Suprapubic skin (tissue), 4 donors: ENCODE measurements around the gene HBP1. TPM values are rescaled to one million over a fixed set of nuclear protein-coding genes. Genes with fewer than 3 reads are reported as not detected.

Experiments
- DNase-seq, 2 donors: peaks; one replicate each; pipeline ENCODE4 v3.0.0-alpha.2; 2019; ENCODE audit warnings: low spot score in 2 of 2
- H3K27ac ChIP-seq: fragments of 200-600 bp; sonication (generic); one replicate; pipeline ENCODE4 v1.5.1; 2019
- H3K27me3 ChIP-seq: fragments of 200-600 bp; sonication (generic); one replicate; pipeline ENCODE4 v1.5.1; 2019
- H3K36me3 ChIP-seq: fragments of 200-600 bp; sonication (generic); one replicate; pipeline ENCODE4 v1.5.1; 2019
- H3K4me1 ChIP-seq: fragments of 200-600 bp; sonication (generic); one replicate; pipeline ENCODE4 v1.5.1; 2019
- H3K4me3 ChIP-seq: fragments of 200-600 bp; sonication (generic); one replicate; pipeline ENCODE4 v1.5.1; 2019; ENCODE audit warnings: mild to moderate bottlenecking
- H3K9me3 ChIP-seq: fragments of 200-600 bp; sonication (generic); one replicate; pipeline ENCODE4 v1.5.1; 2019
- EP300 ChIP-seq: sonication (generic); formaldehyde crosslinking; IDR thresholded peaks from one replicate; pipeline ENCODE4 v1.6.1; 2017; ENCODE audit warnings: antibody characterized with exemption
- POLR2A ChIP-seq, 2 donors: fragments of 450-650 bp; IDR thresholded peaks; one replicate each; pipeline ENCODE4 v1.6.1; 2017; ENCODE audit warnings: antibody characterized with exemption in 2 of 2, mild to moderate bottlenecking in 2 of 2, moderate library complexity in 2 of 2
- POLR2AphosphoS5 ChIP-seq, 3 donors: sonication (generic); formaldehyde crosslinking; IDR thresholded peaks; one replicate each; pipeline ENCODE4 v1.6.1; 2017; ENCODE audit warnings: antibody characterized with exemption in 3 of 3
- WGBS: methylation state at CpG from one replicate; pipeline ENCODE4 v1.1.5; 2018; 5-methylcytosine and 5-hydroxymethylcytosine counted together
- total RNA-seq, 4 donors: library from RNA; depleted of rRNA; stranded (reverse); fragments of >200 nt; gene quantifications; one replicate each; pipeline ENCODE4 v1.1.0, GENCODE V29; 2016
- TF ChIP-seq, protein P1 (sequence below), 2 donors: fragments of 200-600 bp in 1 of 2; fragments of 450-650 bp in 1 of 2; sonication (generic) in 1 of 2; IDR thresholded peaks; one replicate each; pipeline ENCODE4 v1.5.1; 2016 to 2019; ENCODE audit warnings: antibody characterized with exemption in 2 of 2, mild to moderate bottlenecking in 1 of 2, moderate library complexity in 1 of 2

The HBP1 gene
- total RNA-seq, 4 donors from 2014 or later: 101 to 207 (median 138) TPM

DNA sequence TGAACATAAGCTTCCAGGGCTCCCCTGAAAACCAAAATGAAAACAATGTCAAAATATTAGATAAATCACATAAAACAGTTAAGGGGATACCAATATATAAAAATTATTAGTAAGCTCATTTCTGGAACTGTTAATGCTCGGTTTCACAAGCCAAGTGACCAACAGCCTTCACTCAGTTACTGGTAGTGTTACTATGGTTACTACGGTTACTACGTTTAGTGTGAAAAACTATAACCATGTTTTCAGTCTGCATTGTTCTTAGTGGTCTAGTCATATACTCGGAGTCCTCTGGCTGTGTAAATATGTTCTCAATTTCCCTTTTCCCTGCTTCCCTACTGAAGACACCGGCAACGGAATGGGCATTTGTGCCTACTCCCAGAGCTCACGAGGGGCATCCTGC lies 34.8 kb downstream of the HBP1 start:
- Histone ChIP-seq H3K36me3 (peaks cover 72% of the 10 kb centered on the region), H3K27ac (no peak overlapping the region), H3K4me3 (no peak overlapping the region), H3K4me1 (peaks cover 8% of the 10 kb centered on the region), H3K9me3 (no peaks in the 10 kb centered on the region), H3K27me3 (no peaks in the 10 kb centered on the region)
- TF ChIP-seq POLR2AphosphoS5 (IDR thresholded peaks at IDR 0.05) (no peak), POLR2A (IDR thresholded peaks at IDR 0.05) (no peak), EP300 (no peak)
- TF ChIP-seq, protein P1, sequence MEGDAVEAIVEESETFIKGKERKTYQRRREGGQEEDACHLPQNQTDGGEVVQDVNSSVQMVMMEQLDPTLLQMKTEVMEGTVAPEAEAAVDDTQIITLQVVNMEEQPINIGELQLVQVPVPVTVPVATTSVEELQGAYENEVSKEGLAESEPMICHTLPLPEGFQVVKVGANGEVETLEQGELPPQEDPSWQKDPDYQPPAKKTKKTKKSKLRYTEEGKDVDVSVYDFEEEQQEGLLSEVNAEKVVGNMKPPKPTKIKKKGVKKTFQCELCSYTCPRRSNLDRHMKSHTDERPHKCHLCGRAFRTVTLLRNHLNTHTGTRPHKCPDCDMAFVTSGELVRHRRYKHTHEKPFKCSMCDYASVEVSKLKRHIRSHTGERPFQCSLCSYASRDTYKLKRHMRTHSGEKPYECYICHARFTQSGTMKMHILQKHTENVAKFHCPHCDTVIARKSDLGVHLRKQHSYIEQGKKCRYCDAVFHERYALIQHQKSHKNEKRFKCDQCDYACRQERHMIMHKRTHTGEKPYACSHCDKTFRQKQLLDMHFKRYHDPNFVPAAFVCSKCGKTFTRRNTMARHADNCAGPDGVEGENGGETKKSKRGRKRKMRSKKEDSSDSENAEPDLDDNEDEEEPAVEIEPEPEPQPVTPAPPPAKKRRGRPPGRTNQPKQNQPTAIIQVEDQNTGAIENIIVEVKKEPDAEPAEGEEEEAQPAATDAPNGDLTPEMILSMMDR (IDR thresholded peaks at IDR 0.05): no peak
- no peak for DNase-seq
- 91% methylated on average over 7 of the region's 7 CpGs for WGBS

DNA sequence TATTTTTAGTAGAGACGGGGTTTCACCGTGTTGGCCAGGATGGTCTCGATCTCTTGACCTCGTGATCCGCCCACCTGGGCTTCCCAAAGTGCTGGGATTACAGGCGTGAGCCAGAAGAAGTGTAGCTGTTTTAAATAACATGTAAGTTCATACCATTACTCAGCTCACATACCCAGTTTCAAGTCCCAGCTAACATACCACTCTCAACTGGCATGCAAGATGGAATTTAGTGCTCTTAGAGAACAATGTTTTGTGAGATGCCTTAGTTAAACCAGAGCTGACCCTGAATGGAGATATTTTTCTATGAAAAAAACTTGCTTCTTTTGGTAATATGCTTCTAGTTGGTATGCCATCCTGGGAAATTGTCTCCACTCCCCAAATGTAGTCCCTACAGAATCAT lies 37.3 kb downstream of the HBP1 start:
- no peak for DNase-seq
- no peak for TF ChIP-seq POLR2AphosphoS5 (IDR thresholded peaks at IDR 0.05)
- no peak for TF ChIP-seq EP300
- TF ChIP-seq POLR2A (IDR thresholded peaks at IDR 0.05): no peak
- TF ChIP-seq, protein P1 (IDR thresholded peaks at IDR 0.05): no peak
- Histone ChIP-seq H3K27me3 (no peaks in the 10 kb centered on the region), H3K9me3 (no peaks in the 10 kb centered on the region), H3K4me3 (no peak overlapping the region), H3K27ac (no peak overlapping the region), H3K36me3 (peaks cover 65% of the 10 kb centered on the region), H3K4me1 (peaks cover 9% of the 10 kb centered on the region)
- 94% methylated on average over 6 of the region's 6 CpGs for WGBS

DNA sequence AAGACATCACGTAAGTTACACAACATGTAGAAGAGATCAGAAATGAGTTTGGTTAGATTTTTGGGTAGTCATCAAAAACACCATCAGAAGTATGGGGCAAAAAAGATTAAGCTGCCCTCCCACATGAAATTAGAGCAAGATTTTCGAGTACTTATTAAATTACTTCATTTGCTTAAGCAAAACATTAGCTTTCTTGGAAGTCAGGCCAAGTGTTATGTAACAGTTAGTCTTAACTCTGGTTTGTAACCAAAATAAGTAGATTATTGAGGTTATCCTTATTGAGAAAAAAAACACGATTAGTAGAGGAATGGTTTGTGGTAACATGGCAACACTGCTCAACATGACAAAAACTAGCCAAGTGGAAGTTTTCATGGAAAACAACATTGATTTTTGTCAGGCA lies 37.9 kb downstream of the HBP1 start:
- no peak overlapping the region for H3K4me3 ChIP-seq
- H3K27me3 ChIP-seq: no peaks in the 10 kb centered on the region
- H3K4me1 ChIP-seq: peaks cover 9% of the 10 kb centered on the region
- WGBS: 50% methylated on average over 3 of the region's 3 CpGs
- TF ChIP-seq, protein P1 (IDR thresholded peaks at IDR 0.05): no peak
- TF ChIP-seq POLR2A (IDR thresholded peaks at IDR 0.05) (no peak), EP300 (no peak), POLR2AphosphoS5 (IDR thresholded peaks at IDR 0.05) (no peak)
- peaks cover 59% of the 10 kb centered on the region for H3K36me3 ChIP-seq
- no peaks in the 10 kb centered on the region for H3K9me3 ChIP-seq
- no peak overlapping the region for H3K27ac ChIP-seq
- no peak for DNase-seq

DNA sequence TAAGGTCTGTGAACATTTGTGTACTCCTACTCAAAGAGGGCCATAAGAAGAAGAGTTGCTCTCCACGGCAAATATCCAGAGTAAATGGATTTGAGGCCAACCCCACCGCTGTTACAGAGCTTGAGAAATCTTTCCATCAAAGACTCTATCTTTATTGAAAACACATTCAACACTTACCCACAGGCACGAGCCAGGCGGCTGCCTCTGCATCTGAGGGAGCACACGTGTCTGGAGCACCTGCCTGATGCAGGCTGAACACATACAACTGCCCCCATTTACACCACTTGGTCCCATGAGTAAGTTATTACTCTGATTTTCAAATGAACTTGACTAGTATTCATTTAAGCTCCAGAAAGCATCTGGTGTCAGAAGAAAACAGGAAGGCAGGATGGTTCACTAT lies 38.7 kb downstream of the HBP1 start:
- no peaks in the 10 kb centered on the region for H3K9me3 ChIP-seq
- WGBS: 81% methylated on average over 5 of the region's 5 CpGs
- H3K36me3 ChIP-seq: peaks cover 52% of the 10 kb centered on the region
- H3K4me1 ChIP-seq: peaks cover 9% of the 10 kb centered on the region
- peak overlapping the region; percentile 15 for H3K27ac ChIP-seq
- DNase-seq: no peak
- no peaks in the 10 kb centered on the region for H3K27me3 ChIP-seq
- no peak overlapping the region for H3K4me3 ChIP-seq
- TF ChIP-seq, protein P1 (IDR thresholded peaks at IDR 0.05): no peak

DNA sequence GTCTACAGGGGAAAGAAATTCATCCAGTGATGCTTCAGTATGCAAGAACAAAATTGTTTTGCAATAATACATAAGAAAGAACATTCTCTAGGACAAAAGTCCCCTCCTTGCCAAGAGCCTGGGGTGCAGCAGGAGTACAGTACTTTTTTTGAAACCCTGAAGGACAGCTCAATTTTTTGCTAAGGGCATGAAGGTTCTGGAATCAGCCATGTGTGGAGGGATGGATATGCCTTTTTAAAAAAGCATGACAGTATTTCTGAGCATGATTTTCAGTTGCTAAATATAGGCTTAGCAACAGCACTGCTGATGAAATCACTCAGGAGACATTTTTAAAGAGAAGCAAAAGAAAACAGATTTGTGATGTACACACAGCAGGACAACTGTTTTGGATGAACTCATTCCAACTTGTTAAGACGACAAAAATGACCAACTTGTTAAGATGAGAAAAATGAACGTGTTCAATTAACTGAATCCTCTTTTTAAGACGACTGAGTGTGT lies 39.3 kb downstream of the HBP1 start:
- H3K27ac ChIP-seq: peak overlapping the region; percentile 19
- TF ChIP-seq, protein P1 (IDR thresholded peaks at IDR 0.05): no peak
- no peak for TF ChIP-seq EP300
- TF ChIP-seq POLR2A (IDR thresholded peaks at IDR 0.05): no peak
- TF ChIP-seq POLR2AphosphoS5 (IDR thresholded peaks at IDR 0.05): no peak
- 54% methylated on average over 3 of the region's 3 CpGs for WGBS
- peaks cover 9% of the 10 kb centered on the region for H3K4me1 ChIP-seq
- H3K9me3 ChIP-seq: no peaks in the 10 kb centered on the region
- no peaks in the 10 kb centered on the region for H3K27me3 ChIP-seq
- H3K4me3 ChIP-seq: no peak overlapping the region
- peaks cover 52% of the 10 kb centered on the region for H3K36me3 ChIP-seq
- DNase-seq: no peak
